HL-60 (cell line): Measurements from ENCODE around the gene FABP3.

ENCODE experiments used
- DNase-seq, 2 experiments: peaks; one replicate each; pipeline ENCODE4 v3.0.0-alpha.2; 2010 to 2020; ENCODE audit warnings: low read depth in 1 of 2, low spot score in 1 of 2
- H3K27ac ChIP-seq: fragments of 250-450 bp; sonication (Bioruptor Pico); replicated peaks from 2 replicates; pipeline ENCODE4 v1.5.1; 2020; ENCODE audit warnings: mild to moderate bottlenecking, moderate library complexity
- H3K27me3 ChIP-seq: fragments of 250-450 bp; sonication (Bioruptor Pico); 2 replicates; pipeline ENCODE4 v1.5.1; 2021; ENCODE audit warnings: mild to moderate bottlenecking, moderate library complexity; ENCODE audit not compliant: insufficient read depth, poor library complexity, severe bottlenecking
- H3K4me3 ChIP-seq: replicated peaks from 2 replicates; pipeline ENCODE4 v1.5.1; 2011; ENCODE audit warnings: mild to moderate bottlenecking, control low read depth, low read length; ENCODE audit not compliant: insufficient read depth
- CTCF ChIP-seq: IDR thresholded peaks from one replicate; pipeline ENCODE4 v1.5.1; 2011; ENCODE audit warnings: low read length, control low read depth, inconsistent platforms; ENCODE audit not compliant: insufficient read depth
- GABPA ChIP-seq: IDR thresholded peaks from 2 replicates; pipeline ENCODE4 v1.6.1; 2012; ENCODE audit warnings: low read depth
- POLR2AphosphoS5 ChIP-seq: IDR thresholded peaks from 2 replicates; pipeline ENCODE4 v1.6.1; 2012; ENCODE audit warnings: low read depth
- REST ChIP-seq: IDR thresholded peaks from 2 replicates; pipeline ENCODE4 v1.6.1; 2012; ENCODE audit warnings: low read depth; ENCODE audit not compliant: insufficient replicate concordance
- SPI1 ChIP-seq: IDR thresholded peaks from 2 replicates; pipeline ENCODE4 v1.6.1; 2012; ENCODE audit warnings: low read depth, mild to moderate bottlenecking, borderline replicate concordance

Gene FABP3

GRCh38 chr1:31368611-31369107 lies 4.2 kb downstream of the FABP3 start:
- no peak for TF ChIP-seq SPI1
- TF ChIP-seq POLR2AphosphoS5 = no peak
- TF ChIP-seq GABPA = no peak
- TF ChIP-seq CTCF = no peak
- TF ChIP-seq REST = no peak
- no peak overlapping the region for H3K27ac ChIP-seq
- DNase-seq = no peak

GRCh38 chr1:31366796-31367195 lies 6.1 kb downstream of the FABP3 start:
- no peaks in the 10 kb centered on the region for H3K27me3 ChIP-seq
- no peak for DNase-seq
- no peak overlapping the region for H3K4me3 ChIP-seq
- no peak for TF ChIP-seq REST
- TF ChIP-seq CTCF = no peak
- TF ChIP-seq POLR2AphosphoS5 = no peak
- TF ChIP-seq GABPA = no peak
- no peak for TF ChIP-seq SPI1
- H3K27ac ChIP-seq = no peak overlapping the region

More at GRCh38 chr1:31368611-31369107, 4.2 kb downstream of the FABP3 start:
- H3K27me3 ChIP-seq = no peaks in the 10 kb centered on the region
- no peak overlapping the region for H3K4me3 ChIP-seq

- no peak overlapping the region for H3K27ac ChIP-seq
- no peaks in the 10 kb centered on the region for H3K27me3 ChIP-seq
- no peak for DNase-seq
- H3K4me3 ChIP-seq = no peak overlapping the region
- TF ChIP-seq REST = no peak
- no peak for TF ChIP-seq CTCF
- TF ChIP-seq GABPA = no peak
- no peak for TF ChIP-seq SPI1
- TF ChIP-seq POLR2AphosphoS5 = no peak
Measured at GRCh38 chr1:31364561-31365250, 8.2 kb downstream of the FABP3 start.
